ENCODE measurements around the gene CLCN7.

GRCh38 chr16:1439058-1439698, 35.6 kb downstream of the CLCN7 start:
- TF ChIP-seq CTCF (IDR thresholded peaks at IDR 0.05) (no peak), POLR2AphosphoS5 (IDR thresholded peaks at IDR 0.05) (no peak)

Measured in upper lobe of left lung (tissue), 4 donors.